Ovary (tissue), 3 donors: ENCODE measurements around the gene SLC38A9.

Source experiments
- EP300 ChIP-seq: sonication (generic); formaldehyde crosslinking; IDR thresholded peaks from one replicate; pipeline ENCODE4 v1.6.1; 2017; ENCODE audit warnings: antibody characterized with exemption
- POLR2A ChIP-seq: fragments of 450-650 bp; IDR thresholded peaks from one replicate; pipeline ENCODE4 v1.6.1; 2017; ENCODE audit warnings: antibody characterized with exemption, mild to moderate bottlenecking, moderate library complexity
- TF ChIP-seq, protein P1 (sequence below), 3 donors: fragments of 450-650 bp in 2 of 3; fragments of 200-600 bp in 1 of 3; IDR thresholded peaks; one replicate each; pipeline versions ENCODE4 v1.5.1 to v1.8.0; 2016 to 2022; ENCODE audit warnings: antibody characterized with exemption in 3 of 3, mild to moderate bottlenecking in 1 of 3
- donor health status: DM: no; HTN: no; CAD: no.

DNA sequence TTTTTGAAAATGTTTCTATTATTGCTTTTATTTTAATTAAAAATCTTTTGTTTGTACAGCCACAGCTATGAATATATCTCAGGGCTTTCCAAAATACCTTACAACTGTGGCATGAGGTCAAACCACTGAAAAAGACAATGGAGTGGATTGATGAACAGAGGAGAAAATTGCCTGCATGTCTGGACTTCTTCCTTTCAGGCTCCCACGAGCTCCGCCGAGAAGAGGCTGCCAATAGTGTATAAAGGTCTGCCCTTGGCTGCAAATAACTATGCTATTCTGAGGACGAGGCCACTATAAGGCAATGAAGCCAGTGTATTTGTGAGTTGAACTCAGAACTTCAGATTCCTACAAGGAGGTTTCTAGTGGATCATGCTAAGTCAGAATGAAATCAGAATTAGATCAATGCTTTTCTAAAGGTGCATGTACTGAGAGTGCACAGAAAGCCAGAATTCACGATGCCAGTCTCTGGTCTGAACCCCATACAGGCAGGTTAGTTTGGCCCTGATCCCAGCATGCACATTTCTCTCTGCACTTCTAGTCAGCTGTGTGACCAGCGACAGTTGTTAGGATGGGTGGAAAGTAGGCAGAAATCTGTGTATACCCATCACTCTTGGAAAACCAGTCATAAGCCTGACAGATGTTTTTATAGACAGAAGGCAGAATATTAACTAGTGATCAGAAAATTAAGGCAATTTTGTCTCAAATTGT, 134.6 kb downstream of the SLC38A9 start:
- TF ChIP-seq, protein P1, sequence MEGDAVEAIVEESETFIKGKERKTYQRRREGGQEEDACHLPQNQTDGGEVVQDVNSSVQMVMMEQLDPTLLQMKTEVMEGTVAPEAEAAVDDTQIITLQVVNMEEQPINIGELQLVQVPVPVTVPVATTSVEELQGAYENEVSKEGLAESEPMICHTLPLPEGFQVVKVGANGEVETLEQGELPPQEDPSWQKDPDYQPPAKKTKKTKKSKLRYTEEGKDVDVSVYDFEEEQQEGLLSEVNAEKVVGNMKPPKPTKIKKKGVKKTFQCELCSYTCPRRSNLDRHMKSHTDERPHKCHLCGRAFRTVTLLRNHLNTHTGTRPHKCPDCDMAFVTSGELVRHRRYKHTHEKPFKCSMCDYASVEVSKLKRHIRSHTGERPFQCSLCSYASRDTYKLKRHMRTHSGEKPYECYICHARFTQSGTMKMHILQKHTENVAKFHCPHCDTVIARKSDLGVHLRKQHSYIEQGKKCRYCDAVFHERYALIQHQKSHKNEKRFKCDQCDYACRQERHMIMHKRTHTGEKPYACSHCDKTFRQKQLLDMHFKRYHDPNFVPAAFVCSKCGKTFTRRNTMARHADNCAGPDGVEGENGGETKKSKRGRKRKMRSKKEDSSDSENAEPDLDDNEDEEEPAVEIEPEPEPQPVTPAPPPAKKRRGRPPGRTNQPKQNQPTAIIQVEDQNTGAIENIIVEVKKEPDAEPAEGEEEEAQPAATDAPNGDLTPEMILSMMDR (IDR thresholded peaks at IDR 0.05) = no peak
- no peak for TF ChIP-seq EP300
- no peak for TF ChIP-seq POLR2A
